SK-N-MC (cell line): ENCODE results near the gene ARNT2.

Experiments
- EZH2 ChIP-seq: fragments of 200-600 bp; sonication (generic); IDR thresholded peaks from one replicate; pipeline ENCODE4 v1.6.1; 2017; ENCODE audit warnings: antibody characterized with exemption
- POLR2AphosphoS5 ChIP-seq: IDR thresholded peaks from 2 replicates; pipeline ENCODE4 v1.6.1; 2012; ENCODE audit warnings: mild to moderate bottlenecking, low read depth, low read length, borderline replicate concordance

DNA sequence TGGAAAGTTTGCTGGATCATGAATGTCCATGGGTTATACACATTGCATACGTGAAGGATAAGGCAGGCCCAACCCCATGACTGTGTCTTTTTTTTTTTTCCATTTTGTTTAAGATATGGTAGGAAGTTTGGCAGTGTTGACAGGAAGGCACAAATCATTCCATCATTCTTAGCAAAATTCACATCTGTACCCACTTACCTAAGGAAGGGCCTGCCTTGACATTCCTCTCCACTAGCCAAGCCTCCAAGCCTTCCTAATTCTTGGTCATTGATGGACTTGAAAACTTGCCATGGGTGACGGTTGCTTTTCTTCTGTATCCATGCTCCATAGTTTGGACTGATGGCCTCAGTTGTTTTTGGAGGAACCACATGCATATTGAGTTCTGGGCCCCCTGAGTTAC lies 54.4 kb downstream of the ARNT2 start:
- TF ChIP-seq EZH2 (no peak), POLR2AphosphoS5 (no peak)
